Measurements from ENCODE around the gene ERP29.
"Not testable (repeated sequence)": the region's sequence is repeated elsewhere in the genome, so short reads cannot be mapped to it uniquely, and the experiment has no call there.

Gene ERP29

GRCh38 chr12:112012775-112013600 lies at the start of gene ERP29, which contains the start of gene TMEM116:
Gene ERP29, plus strand, starts transcription at chr12:112013426. Its CDS starts 40 bp downstream, at chr12:112013466.
Gene TMEM116, minus strand, starts transcription at chr12:112013165. Its CDS starts 7,895 bp downstream, at chr12:112005270.
- DNase-seq: peak; percentile 97

GRCh38 chr12:111964935-111965334 lies 48.3 kb upstream of the ERP29 start:
- no peak for DNase-seq

GRCh38 chr12:111971800-111972199 lies 41.4 kb upstream of the ERP29 start:
- no peak for DNase-seq

GRCh38 chr12:111975161-111975931 lies 37.9 kb upstream of the ERP29 start:
- no peak for DNase-seq

GRCh38 chr12:111976291-111976690 lies 36.9 kb upstream of the ERP29 start:
- DNase-seq: no peak

- no peak for DNase-seq
Measured at GRCh38 chr12:111976860-111977259, 36.4 kb upstream of the ERP29 start.

- no peak for DNase-seq
Measured at GRCh38 chr12:111978545-111978944, 34.7 kb upstream of the ERP29 start.

GRCh38 chr12:111980598-111980997 lies 32.6 kb upstream of the ERP29 start:
- DNase-seq: no peak

GRCh38 chr12:111981987-111982386 lies 31.2 kb upstream of the ERP29 start:
- no peak for DNase-seq

- no peak for DNase-seq
Measured at GRCh38 chr12:111984820-111985219, 28.4 kb upstream of the ERP29 start.

- no peak for DNase-seq
Measured at GRCh38 chr12:111991535-111991934, 21.7 kb upstream of the ERP29 start.

GRCh38 chr12:111991946-111992345 lies 21.3 kb upstream of the ERP29 start:
- no peak for DNase-seq

GRCh38 chr12:111992464-111992863 lies 20.8 kb upstream of the ERP29 start:
- no peak for DNase-seq

- DNase-seq: no peak
Measured at GRCh38 chr12:111993292-111994150, 19.7 kb upstream of the ERP29 start.

GRCh38 chr12:111994211-111995111 lies 18.8 kb upstream of the ERP29 start:
- not testable (repeated sequence) for DNase-seq

- no peak for DNase-seq
Measured at GRCh38 chr12:111995782-111996480, 17.3 kb upstream of the ERP29 start.

GRCh38 chr12:111997300-111997699 lies 15.9 kb upstream of the ERP29 start:
- no peak for DNase-seq

- DNase-seq: no peak
Measured at GRCh38 chr12:111998015-111998414, 15.2 kb upstream of the ERP29 start.

GRCh38 chr12:111999129-111999528 lies 14.1 kb upstream of the ERP29 start:
- not testable (repeated sequence) for DNase-seq

GRCh38 chr12:112000820-112001219 lies 12.4 kb upstream of the ERP29 start:
- no peak for DNase-seq

GRCh38 chr12:112001576-112001975 lies 11.7 kb upstream of the ERP29 start:
- DNase-seq: no peak

Data from NCI-H1436 treated with DMSO at 0.1 percent for 48 hours (cell line).